Measurements from ENCODE around the gene CCDC33. TPM values are rescaled to one million over a fixed set of nuclear protein-coding genes. Genes with fewer than 3 reads are reported as not detected.

The CCDC33 gene
- total RNA-seq, 4 donors from 2014 or later: not detected

DNA sequence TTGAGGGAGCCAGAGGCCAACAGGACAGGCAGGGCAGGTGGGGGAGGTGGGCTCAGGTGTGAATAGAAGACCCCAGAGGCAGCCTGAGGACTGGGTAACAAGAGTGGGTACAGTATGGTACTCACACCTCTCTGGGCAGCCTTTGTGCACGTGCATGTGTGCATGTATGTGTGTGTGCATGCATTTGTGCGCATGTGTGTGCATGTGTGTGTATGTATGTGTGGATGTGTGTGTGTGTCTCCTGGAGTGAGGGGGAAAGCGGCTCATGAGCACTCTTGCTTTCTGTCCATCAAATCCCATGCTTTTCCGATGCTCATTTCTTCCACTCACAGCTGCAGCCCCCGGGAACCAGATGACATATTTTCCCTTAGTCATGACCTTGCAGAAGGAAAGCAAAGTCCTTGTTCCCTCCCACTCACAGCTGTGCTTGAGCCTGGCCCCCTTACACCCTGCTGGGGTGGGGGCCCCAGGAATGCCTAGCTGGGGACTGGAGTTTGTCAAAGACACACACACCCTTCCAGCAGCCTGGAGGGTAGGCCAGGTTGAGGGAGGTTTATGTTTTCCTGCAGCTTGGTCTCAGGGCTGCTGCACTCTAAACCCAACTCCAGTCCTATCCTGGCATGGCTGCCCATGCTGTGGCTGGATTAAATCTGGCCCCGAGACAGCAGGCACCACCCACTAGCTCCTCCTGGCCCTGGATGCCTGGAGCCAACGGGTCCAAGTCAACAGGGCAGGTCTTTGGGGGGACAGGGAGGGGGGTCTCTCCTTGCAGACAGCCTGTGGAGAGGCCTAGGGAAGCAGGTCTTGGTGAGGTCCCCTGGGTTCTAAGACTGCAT is 22.5 kb downstream of the CCDC33 start:
- ATAC-seq (ENCODE audit: low FRiP score) (no peak), DNase-seq (ENCODE audit: low spot score) (no peak)
- TF ChIP-seq, protein P1, sequence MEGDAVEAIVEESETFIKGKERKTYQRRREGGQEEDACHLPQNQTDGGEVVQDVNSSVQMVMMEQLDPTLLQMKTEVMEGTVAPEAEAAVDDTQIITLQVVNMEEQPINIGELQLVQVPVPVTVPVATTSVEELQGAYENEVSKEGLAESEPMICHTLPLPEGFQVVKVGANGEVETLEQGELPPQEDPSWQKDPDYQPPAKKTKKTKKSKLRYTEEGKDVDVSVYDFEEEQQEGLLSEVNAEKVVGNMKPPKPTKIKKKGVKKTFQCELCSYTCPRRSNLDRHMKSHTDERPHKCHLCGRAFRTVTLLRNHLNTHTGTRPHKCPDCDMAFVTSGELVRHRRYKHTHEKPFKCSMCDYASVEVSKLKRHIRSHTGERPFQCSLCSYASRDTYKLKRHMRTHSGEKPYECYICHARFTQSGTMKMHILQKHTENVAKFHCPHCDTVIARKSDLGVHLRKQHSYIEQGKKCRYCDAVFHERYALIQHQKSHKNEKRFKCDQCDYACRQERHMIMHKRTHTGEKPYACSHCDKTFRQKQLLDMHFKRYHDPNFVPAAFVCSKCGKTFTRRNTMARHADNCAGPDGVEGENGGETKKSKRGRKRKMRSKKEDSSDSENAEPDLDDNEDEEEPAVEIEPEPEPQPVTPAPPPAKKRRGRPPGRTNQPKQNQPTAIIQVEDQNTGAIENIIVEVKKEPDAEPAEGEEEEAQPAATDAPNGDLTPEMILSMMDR (IDR thresholded peaks at IDR 0.05): no peak

DNA sequence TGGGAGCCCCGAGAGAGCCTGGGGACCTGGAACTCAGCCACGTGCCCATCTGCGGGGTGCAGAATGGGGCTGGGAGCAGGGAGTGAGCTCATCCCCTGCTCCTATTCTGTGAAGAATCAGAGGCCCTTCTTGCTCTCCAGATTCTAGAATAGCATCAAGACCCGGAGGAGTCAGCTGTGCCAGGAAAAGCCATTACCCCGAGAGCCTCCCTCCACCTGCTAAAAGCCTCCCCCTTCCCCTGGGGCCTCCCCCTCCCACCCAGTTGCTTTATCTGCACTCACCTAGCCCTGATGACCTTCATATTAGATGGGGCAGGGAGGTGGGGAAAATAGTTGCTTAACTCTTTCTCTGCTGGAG is 23.1 kb downstream of the CCDC33 start:
- no peak for ATAC-seq (ENCODE audit: low FRiP score)
- no peak for DNase-seq (ENCODE audit: low spot score)
- TF ChIP-seq, protein P1 (IDR thresholded peaks at IDR 0.05): no peak

- TF ChIP-seq, protein P1 (IDR thresholded peaks at IDR 0.05): no peak
- ATAC-seq (ENCODE audit: low FRiP score): no peak
Observed at GRCh38 chr15:74259821-74260607, 23.9 kb downstream of the CCDC33 start.

GRCh38 chr15:74261041-74261440 is 24.9 kb downstream of the CCDC33 start:
- TF ChIP-seq, protein P1 (IDR thresholded peaks at IDR 0.05): no peak
- DNase-seq (ENCODE audit: low spot score) (no peak), ATAC-seq (ENCODE audit: low FRiP score) (no peak)

More at GRCh38 chr15:74259821-74260607, 23.9 kb downstream of the CCDC33 start:
- DNase-seq (ENCODE audit: low spot score): no peak

GRCh38 chr15:74261685-74262084 is 25.6 kb downstream of the CCDC33 start:
- TF ChIP-seq, protein P1 (IDR thresholded peaks at IDR 0.05): no peak
- ATAC-seq (ENCODE audit: low FRiP score): no peak
- DNase-seq (ENCODE audit: low spot score): no peak

- TF ChIP-seq, protein P1 (IDR thresholded peaks at IDR 0.05): no peak
- no peak for ATAC-seq (ENCODE audit: low FRiP score)
- no peak for DNase-seq (ENCODE audit: low spot score)
Observed at GRCh38 chr15:74262151-74262550, 26.0 kb downstream of the CCDC33 start.
